Stimulated activated CD4-positive, alpha-beta T cell treated with anti-CD3 and anti-CD28 coated beads, Interleukin-4, amount 100 ng/mL, for 48 hours (primary cell): ENCODE measurements around the gene A4GALT.
"Not testable (repeated sequence)": the region's sequence is repeated elsewhere in the genome, so short reads cannot be mapped to it uniquely, and the experiment has no call there.

Experiments used
- DNase-seq, 2 donors: peaks; one replicate each; pipeline ENCODE4 v3.0.0-alpha.2; 2020; ENCODE audit warnings: low read depth in 2 of 2

A4GALT gene

GRCh38 chr22:42683578-42684283, 36.9 kb downstream of the A4GALT start:
- DNase-seq: no peak

DNA sequence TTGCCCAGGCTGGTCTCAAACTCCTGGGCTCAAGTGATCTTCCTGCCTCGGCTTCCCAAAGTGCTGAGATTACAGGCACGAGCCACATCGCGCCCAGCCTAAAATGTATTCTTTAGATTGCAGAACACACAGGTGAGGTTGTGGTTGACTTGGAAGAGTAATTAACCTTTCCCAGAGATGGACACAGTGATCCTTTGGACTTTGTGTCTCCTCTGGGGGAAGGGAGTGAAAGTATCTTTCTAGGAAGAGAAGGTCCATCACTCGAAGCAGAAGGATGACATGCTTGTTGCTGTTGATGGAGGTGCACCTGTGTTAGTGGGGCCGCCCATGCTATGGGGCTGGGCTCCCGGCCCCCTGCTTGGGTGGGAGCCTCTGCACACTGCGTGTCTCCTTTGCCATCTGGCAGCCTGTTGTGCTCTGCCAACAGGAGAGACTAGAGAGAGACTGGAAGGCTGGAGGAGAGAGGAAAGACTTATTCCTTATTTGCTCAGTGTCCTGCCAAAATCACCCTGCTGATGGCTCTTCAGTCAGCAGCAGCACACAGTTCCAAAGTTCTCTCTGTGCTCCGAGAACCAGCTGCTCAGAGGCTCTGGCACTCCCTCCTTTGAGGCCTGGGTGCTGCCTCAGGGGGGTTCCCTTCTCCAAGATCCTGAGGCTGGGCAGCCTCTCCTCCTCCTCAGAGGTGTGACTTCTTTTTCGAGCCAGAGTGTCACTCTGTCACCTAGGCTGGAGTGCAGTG, 38.4 kb downstream of the A4GALT start:
- DNase-seq: no peak

DNA sequence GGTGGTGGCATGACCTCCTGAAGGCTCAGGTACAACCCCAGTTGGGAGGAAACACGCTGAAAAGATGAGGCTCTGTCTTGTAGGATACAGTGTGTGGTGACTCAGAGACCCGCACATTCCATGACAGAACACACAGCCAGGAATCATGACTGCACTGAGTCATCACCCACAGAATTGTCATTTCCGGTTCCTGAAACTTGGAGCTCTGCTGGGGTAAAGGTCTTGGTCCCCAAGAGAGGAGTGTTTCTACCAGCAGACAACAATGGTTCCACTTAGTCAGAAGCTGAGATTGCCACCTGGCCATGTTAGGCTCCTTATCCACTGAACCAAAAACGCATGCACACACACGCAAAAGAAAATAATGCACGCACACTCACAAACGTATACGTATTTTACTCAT, 40.0 kb downstream of the A4GALT start:
- DNase-seq: no peak

- DNase-seq: no peak
Observed at GRCh38 chr22:42679691-42680090, 41.0 kb downstream of the A4GALT start.

GRCh38 chr22:42678894-42679293, 41.8 kb downstream of the A4GALT start:
- DNase-seq: no peak

- not testable (repeated sequence) for DNase-seq
Observed at GRCh38 chr22:42677936-42678335, 42.7 kb downstream of the A4GALT start.

DNA sequence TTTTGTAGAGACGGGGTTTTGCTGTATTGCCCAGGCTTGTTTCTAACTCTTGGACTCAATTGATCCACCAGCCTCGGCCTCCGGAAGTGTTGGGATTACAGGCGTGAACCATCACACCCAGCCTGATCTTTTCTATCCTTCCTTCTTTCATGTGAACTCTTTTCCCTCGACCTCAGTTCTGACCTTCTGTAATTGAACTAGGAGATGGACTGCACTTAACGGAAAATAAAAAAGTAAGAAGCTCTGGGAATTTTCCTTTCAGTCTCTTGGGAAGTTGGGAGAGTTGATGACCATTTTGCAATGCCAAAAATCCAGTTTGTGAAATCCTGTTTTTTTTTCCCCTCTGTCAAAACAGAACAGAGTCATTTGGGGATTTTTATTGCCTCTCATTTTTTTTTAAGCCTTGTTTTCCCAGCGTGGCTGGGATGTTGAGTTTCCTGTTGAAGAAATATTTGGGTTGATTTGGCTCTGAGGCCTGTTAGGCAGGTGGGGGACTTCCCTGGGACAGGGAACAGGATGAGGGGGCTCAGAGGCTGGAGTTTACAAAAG, 44.5 kb downstream of the A4GALT start:
- no peak for DNase-seq

- DNase-seq: no peak
Observed at GRCh38 chr22:42673898-42674401, 46.7 kb downstream of the A4GALT start.

- not testable (repeated sequence) for DNase-seq
Observed at GRCh38 chr22:42673071-42673470, 47.6 kb downstream of the A4GALT start.

GRCh38 chr22:42670921-42671709, 49.6 kb downstream of the A4GALT start:
- DNase-seq: no peak

DNA sequence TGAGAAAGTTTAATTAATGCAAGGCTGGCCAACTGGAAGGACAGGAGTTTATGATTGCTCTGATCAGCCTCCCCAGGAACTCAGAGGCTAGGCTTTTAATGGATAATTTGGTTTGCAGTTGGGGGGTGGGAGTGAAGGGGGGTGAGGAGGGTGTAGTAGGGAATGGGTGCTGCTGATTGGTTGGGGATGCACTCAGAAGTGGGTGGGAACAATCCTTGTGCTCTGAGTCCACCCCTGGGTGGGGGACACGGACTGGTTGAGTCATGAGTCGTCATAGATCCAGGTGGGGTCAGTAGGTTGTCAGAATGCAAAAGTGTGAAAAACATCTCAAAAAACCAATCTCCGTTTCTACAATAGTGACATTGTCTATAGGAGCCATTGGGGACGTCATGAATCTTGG, 50.6 kb downstream of the A4GALT start:
- DNase-seq: no peak

GRCh38 chr22:42666393-42666792, 54.3 kb downstream of the A4GALT start:
- DNase-seq: not testable (repeated sequence)

GRCh38 chr22:42664976-42665831, 55.5 kb downstream of the A4GALT start:
- DNase-seq: no peak

DNA sequence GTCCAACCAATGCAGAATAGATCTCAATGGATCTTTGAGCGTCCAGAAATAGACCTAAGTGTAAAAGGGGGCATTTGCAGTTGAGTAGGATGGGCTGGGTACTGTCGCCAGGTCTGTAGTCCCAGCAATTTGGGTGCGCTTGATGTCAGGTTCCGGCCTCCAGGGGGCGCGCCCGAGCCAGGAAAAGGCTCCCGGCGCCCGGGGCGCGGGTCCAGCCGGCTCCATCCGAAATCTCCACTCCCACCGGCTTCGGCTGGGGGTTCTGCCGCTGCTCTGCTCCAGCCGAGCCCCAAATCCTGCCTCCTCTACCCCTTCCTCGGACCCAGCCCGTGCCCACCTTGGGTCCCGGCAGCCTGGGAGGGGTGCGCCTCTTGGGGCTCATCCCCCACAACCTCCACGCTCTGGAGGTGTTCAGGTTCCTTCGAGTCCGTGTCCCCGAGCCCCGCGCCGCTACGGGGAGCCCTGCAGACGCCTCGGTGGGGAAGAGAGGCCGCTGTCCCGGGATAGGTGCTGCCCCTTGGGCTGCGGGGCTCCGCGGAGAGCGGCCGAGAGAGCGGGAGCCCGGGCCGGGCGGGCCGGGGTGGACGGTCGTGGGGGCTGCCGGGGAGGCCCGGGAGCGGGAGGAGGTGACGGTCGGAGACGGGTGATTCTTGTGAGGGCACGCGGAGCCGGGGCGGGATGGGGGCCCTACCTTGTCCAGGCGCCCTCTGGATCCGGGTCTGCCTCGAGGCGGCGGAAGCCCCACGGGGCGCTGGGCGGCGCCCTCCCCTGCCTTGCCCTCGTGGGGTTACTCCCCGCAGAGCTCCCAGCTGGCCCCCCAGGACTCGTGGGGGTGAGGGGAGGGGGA, 58.5 kb downstream of the A4GALT start:
- peak; percentile 76 to 85 for DNase-seq

DNA sequence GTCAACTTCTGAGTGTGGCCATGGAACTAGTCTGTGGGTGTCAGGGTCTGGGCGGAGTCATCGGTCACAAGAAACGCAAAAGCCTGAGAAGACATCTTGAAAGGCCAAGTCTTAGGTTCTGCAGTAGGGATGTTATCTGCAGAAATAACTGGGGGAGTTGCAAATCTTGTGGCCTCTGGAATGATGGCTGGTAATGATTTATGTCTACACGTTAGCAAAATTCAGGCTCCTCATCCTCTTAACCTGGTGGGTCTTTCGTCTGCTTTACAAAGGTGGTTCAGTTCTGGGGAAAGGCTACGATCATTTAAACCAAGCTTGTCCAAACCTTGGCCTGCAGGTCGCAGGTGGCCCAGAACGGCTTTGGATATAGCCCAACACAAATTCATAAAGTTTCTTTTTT, 64.1 kb downstream of the A4GALT start:
- DNase-seq: no peak

DNA sequence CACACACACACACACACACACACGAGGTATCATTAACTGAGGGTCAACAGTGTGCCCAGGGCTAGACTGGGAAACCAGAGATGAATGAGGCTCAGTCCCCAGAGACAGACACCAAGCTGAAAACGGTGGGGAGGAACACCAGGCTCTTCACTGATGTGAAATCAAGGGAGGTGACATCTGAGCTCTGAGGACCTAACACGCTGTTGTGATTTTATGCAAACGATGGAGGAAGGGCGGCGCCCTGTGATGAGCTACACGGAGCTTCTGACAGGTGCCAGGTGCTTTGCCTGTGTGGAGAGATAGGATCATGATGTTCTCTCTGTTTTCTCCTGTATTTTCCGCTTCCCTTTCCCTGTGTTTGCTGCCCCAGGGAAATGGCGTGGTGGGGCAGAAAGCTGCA, 65.0 kb downstream of the A4GALT start:
- DNase-seq: no peak

- no peak for DNase-seq
Observed at GRCh38 chr22:42654436-42655073, 66.1 kb downstream of the A4GALT start.

DNA sequence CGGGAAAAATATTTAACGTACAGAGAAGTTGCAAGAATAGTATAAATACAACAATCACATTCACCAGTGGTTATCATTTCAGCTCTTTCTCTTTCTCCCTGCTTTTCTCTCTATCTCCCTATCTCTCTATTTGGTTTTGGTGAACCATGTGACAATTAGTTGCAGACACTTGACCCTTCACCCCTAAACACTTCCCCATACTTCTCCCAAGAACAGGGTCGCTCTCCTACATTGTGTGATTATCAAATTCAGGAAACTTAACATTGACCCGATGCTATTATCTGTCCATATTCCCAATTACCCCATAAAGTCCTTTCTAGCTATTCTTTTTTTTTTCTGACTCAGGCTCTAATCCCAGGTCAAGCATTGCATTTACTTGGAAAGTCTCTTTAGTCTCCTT, 66.7 kb downstream of the A4GALT start:
- DNase-seq: no peak

DNA sequence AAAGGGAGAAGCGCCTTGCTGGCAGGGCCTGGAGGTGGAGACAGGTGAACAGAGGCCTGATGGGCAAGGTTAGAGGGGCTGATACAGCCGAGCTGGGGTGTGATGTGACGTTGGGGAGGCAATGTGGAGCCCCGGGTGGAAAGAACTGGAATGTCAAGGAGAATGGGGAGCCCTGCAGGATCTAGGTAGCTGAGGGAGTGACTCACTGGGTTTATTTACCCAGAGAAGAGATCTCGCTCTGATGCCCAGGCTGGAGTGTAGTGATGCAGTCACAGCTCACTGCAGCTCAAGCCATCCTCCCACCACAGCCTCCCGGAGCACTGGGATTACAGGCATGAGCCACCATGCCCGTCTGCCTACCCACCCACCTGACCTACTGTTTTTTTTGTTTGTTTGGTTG, 69.5 kb downstream of the A4GALT start:
- no peak for DNase-seq
